GM21367 (cell line): ENCODE data around the gene THEMIS.
"Not testable (repeated sequence)": the region's sequence is repeated elsewhere in the genome, so short reads cannot be mapped to it uniquely, and the experiment has no call there.

Experiments
- ATAC-seq: cut with Tn5 transposase; IDR thresholded peaks from one replicate; pipeline ENCODE4 v1.9.1; 2021; ENCODE audit not compliant: unreplicated experiment

Gene THEMIS

GRCh38 chr6:127918506-127919427 lies 17.9 kb upstream of the THEMIS start:
- ATAC-seq: no peak

- no peak for ATAC-seq
Measured at GRCh38 chr6:127917766-127918165, 16.9 kb upstream of the THEMIS start.

GRCh38 chr6:127914240-127914639 lies 13.4 kb upstream of the THEMIS start:
- ATAC-seq: no peak

- ATAC-seq: no peak
Measured at GRCh38 chr6:127912914-127913313, 12.1 kb upstream of the THEMIS start.

- peak; percentile 65 for ATAC-seq
Measured at GRCh38 chr6:127907960-127908640, 7.2 kb upstream of the THEMIS start.

- no peak for ATAC-seq
Measured at GRCh38 chr6:127904160-127904559, 3.3 kb upstream of the THEMIS start.

- ATAC-seq: no peak
Measured at GRCh38 chr6:127902933-127903332, 2.1 kb upstream of the THEMIS start.

GRCh38 chr6:127897484-127897883 lies 3.4 kb downstream of the THEMIS start:
- ATAC-seq: no peak

- no peak for ATAC-seq
Measured at GRCh38 chr6:127894051-127894450, 6.8 kb downstream of the THEMIS start.

GRCh38 chr6:127893541-127893940 lies 7.3 kb downstream of the THEMIS start:
- ATAC-seq: no peak

- no peak for ATAC-seq
Measured at GRCh38 chr6:127891731-127892326, 9.0 kb downstream of the THEMIS start.

GRCh38 chr6:127886603-127887002 lies 14.3 kb downstream of the THEMIS start:
- no peak for ATAC-seq

- ATAC-seq: no peak
Measured at GRCh38 chr6:127884134-127884533, 16.7 kb downstream of the THEMIS start.

- not testable (repeated sequence) for ATAC-seq
Measured at GRCh38 chr6:127881949-127882348, 18.9 kb downstream of the THEMIS start.

GRCh38 chr6:127880429-127880828 lies 20.4 kb downstream of the THEMIS start:
- no peak for ATAC-seq

GRCh38 chr6:127879685-127880084 lies 21.2 kb downstream of the THEMIS start:
- ATAC-seq: no peak

GRCh38 chr6:127878115-127878514 lies 22.7 kb downstream of the THEMIS start:
- ATAC-seq: no peak

GRCh38 chr6:127877231-127877630 lies 23.6 kb downstream of the THEMIS start:
- no peak for ATAC-seq

- no peak for ATAC-seq
Measured at GRCh38 chr6:127869772-127870404, 31.0 kb downstream of the THEMIS start.

GRCh38 chr6:127869183-127869582 lies 31.7 kb downstream of the THEMIS start:
- ATAC-seq: no peak

- no peak for ATAC-seq
Measured at GRCh38 chr6:127868338-127868737, 32.5 kb downstream of the THEMIS start.
